Measurements from ENCODE around the gene MYO9B. TPM values are rescaled to one million over a fixed set of nuclear protein-coding genes. Genes with fewer than 3 reads are reported as not detected.

Gene MYO9B
- total and polyA plus RNA-seq, 2 of the 13 experiments (the other 11 are each of a cell fraction or from before 2014, with no cell fraction given) = 18.0 to 18.3 TPM

DNA sequence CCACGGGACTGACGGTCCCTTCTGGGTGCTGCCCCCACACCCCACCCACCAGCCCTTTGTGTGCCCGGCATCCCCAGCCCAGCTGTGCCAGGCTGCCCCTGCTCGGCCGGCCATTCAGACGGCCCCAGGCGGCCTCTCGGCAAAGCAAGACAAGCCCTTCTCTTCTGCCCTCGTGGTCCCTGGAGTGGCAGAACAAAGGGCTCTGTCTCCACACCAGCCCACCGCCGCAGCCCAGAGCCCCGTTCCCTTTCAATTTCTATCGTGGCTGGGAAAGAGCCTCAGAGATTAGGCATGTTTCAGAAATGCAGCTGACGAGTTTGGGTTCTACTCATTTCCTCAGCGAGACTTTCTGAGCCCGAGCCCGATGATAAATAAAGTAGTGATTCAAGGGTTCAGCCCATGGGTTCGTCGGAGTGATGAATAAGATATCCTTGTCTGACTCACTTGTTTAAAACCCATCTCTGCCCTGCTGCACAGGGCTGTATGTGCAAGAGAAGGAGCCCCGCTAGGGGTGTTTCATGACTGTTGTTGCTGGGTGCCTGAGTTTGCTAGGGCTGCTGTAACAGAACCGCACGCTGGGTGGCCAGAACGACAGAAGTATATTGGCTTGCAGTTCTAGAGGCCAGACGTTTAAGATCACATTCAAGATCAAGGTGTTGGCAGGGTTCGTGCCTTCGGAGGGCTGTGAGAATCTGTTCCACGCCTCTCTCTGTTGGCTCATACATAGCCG, 4.3 kb downstream of the MYO9B start (continued):
- TF ChIP-seq, protein P1, sequence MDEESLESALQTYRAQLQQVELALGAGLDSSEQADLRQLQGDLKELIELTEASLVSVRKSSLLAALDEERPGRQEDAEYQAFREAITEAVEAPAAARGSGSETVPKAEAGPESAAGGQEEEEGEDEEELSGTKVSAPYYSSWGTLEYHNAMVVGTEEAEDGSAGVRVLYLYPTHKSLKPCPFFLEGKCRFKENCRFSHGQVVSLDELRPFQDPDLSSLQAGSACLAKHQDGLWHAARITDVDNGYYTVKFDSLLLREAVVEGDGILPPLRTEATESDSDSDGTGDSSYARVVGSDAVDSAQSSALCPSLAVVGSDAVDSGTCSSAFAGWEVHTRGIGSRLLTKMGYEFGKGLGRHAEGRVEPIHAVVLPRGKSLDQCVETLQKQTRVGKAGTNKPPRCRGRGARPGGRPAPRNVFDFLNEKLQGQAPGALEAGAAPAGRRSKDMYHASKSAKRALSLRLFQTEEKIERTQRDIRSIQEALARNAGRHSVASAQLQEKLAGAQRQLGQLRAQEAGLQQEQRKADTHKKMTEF (CRISPR knock-in tag; IDR thresholded peaks at IDR 0.05) = 0 out of 2 replicates have a peak, but pooled peaks have one; percentile 39
- TF ChIP-seq TBL1XR1 (IDR thresholded peaks at IDR 0.05; ENCODE audit: borderline replicate concordance, low read length, partially characterized antibody) = peak; percentile 45
- no peak for TF ChIP-seq SRSF9 (IDR thresholded peaks at IDR 0.05; ENCODE audit: borderline replicate concordance, insufficient read depth, low read depth, low read length, poor library complexity, severe bottlenecking)
- TF ChIP-seq ZNF430 (CRISPR knock-in tag; IDR thresholded peaks at IDR 0.05) = peak; percentile 55; the same call in 1 of the 2 replicates
- TF ChIP-seq RXRB (CRISPR knock-in tag; IDR thresholded peaks at IDR 0.05; ENCODE audit: borderline replicate concordance) = peak; percentile 46; the same call in 1 of the 2 replicates
- no peak for TF ChIP-seq SATB2 (CRISPR knock-in tag; IDR thresholded peaks at IDR 0.05)
- TF ChIP-seq, protein P2, sequence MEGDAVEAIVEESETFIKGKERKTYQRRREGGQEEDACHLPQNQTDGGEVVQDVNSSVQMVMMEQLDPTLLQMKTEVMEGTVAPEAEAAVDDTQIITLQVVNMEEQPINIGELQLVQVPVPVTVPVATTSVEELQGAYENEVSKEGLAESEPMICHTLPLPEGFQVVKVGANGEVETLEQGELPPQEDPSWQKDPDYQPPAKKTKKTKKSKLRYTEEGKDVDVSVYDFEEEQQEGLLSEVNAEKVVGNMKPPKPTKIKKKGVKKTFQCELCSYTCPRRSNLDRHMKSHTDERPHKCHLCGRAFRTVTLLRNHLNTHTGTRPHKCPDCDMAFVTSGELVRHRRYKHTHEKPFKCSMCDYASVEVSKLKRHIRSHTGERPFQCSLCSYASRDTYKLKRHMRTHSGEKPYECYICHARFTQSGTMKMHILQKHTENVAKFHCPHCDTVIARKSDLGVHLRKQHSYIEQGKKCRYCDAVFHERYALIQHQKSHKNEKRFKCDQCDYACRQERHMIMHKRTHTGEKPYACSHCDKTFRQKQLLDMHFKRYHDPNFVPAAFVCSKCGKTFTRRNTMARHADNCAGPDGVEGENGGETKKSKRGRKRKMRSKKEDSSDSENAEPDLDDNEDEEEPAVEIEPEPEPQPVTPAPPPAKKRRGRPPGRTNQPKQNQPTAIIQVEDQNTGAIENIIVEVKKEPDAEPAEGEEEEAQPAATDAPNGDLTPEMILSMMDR (CRISPR knock-in tag; IDR thresholded peaks at IDR 0.05) = peak; percentile 67
- TF ChIP-seq ATF1 (CRISPR knock-in tag; IDR thresholded peaks at IDR 0.05) = no peak
- peak; percentile 19; the same call in 1 of the 2 replicates for TF ChIP-seq BCL6 (CRISPR knock-in tag; IDR thresholded peaks at IDR 0.05)
- 0 out of 2 replicates have a peak, but pooled peaks have one; percentile 39 for TF ChIP-seq IRF2 (CRISPR knock-in tag; IDR thresholded peaks at IDR 0.05)
- TF ChIP-seq KDM2A (CRISPR knock-in tag; IDR thresholded peaks at IDR 0.05; ENCODE audit: borderline replicate concordance, low read depth) = peak; percentile 25; the same call in 1 of the 2 replicates
- TF ChIP-seq GATAD2A (CRISPR knock-in tag; IDR thresholded peaks at IDR 0.05) = peak; percentile 27; the same call in 1 of the 2 replicates
- peak; percentile 91 for TF ChIP-seq HNRNPL (IDR thresholded peaks at IDR 0.05; ENCODE audit: low read depth, low read length)
- TF ChIP-seq TEAD2 (CRISPR knock-in tag; IDR thresholded peaks at IDR 0.05) = no peak
- TF ChIP-seq ZNF121 (CRISPR knock-in tag; IDR thresholded peaks at IDR 0.05) = no peak
- TF ChIP-seq ZNF644 (CRISPR knock-in tag; IDR thresholded peaks at IDR 0.05; ENCODE audit: low read depth) = no peak
- TF ChIP-seq, protein P3, sequence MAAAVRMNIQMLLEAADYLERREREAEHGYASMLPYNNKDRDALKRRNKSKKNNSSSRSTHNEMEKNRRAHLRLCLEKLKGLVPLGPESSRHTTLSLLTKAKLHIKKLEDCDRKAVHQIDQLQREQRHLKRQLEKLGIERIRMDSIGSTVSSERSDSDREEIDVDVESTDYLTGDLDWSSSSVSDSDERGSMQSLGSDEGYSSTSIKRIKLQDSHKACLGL (CRISPR knock-in tag; IDR thresholded peaks at IDR 0.05) = 0 out of 2 replicates have a peak, but pooled peaks have one; percentile 31
- TF ChIP-seq MIER2 (CRISPR knock-in tag; IDR thresholded peaks at IDR 0.05) = 0 out of 2 replicates have a peak, but pooled peaks have one; percentile 36
- TF ChIP-seq HMGA1 (CRISPR knock-in tag; conservative IDR thresholded peaks at IDR 0.05) = no peak
- TF ChIP-seq KDM1A (CRISPR knock-in tag; IDR thresholded peaks at IDR 0.05) = no peak
- TF ChIP-seq, protein P4, sequence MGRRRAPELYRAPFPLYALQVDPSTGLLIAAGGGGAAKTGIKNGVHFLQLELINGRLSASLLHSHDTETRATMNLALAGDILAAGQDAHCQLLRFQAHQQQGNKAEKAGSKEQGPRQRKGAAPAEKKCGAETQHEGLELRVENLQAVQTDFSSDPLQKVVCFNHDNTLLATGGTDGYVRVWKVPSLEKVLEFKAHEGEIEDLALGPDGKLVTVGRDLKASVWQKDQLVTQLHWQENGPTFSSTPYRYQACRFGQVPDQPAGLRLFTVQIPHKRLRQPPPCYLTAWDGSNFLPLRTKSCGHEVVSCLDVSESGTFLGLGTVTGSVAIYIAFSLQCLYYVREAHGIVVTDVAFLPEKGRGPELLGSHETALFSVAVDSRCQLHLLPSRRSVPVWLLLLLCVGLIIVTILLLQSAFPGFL (CRISPR knock-in tag; IDR thresholded peaks at IDR 0.05) = no peak
- TF ChIP-seq ZNF160 (CRISPR knock-in tag; IDR thresholded peaks at IDR 0.05) = no peak
- TF ChIP-seq SP2 (CRISPR knock-in tag; IDR thresholded peaks at IDR 0.05) = no peak
- TF ChIP-seq, protein P5, sequence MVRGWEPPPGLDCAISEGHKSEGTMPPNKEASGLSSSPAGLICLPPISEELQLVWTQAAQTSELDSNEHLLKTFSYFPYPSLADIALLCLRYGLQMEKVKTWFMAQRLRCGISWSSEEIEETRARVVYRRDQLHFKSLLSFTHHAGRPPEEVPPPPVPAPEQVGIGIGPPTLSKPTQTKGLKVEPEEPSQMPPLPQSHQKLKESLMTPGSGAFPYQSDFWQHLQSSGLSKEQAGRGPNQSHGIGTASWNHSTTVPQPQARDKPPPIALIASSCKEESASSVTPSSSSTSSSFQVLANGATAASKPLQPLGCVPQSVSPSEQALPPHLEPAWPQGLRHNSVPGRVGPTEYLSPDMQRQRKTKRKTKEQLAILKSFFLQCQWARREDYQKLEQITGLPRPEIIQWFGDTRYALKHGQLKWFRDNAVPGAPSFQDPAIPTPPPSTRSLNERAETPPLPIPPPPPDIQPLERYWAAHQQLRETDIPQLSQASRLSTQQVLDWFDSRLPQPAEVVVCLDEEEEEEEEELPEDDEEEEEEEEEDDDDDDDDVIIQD (CRISPR knock-in tag; IDR thresholded peaks at IDR 0.05; ENCODE audit: low read depth) = 0 out of 2 replicates have a peak, but pooled peaks have one; percentile 36
- TF ChIP-seq KMT2A (CRISPR knock-in tag; IDR thresholded peaks at IDR 0.05) = peak; percentile 66
- no peak for TF ChIP-seq ZNF589 (CRISPR knock-in tag; conservative IDR thresholded peaks at IDR 0.05)
